ENCODE measurements around the gene CAMTA1. TPM values are rescaled to one million over a fixed set of nuclear protein-coding genes. Genes with fewer than 3 reads are reported as not detected.

The CAMTA1 gene
- total and polyA plus RNA-seq, 8 donors: 42.8 to 213 (median 118) TPM

- DNase-seq: no peak
- TF ChIP-seq POLR2A (IDR thresholded peaks at IDR 0.05): no peak
- no peak for TF ChIP-seq EP300 (IDR thresholded peaks at IDR 0.05)
- no peak for TF ChIP-seq POLR2AphosphoS5 (IDR thresholded peaks at IDR 0.05)
- TF ChIP-seq CTCF (IDR thresholded peaks at IDR 0.05): no peak
- intact Hi-C loops (cut with DNase I; ENCODE audit: low total_unique reads): no loop called here
- 44 to 69% (median 59%) methylated on average over 3 to 4 of the region's 4 CpGs for WGBS, 5 donors
- Histone ChIP-seq H3K36me3 (no peaks in the 10 kb centered on the region), H3K9me3 (no peaks in the 10 kb centered on the region), H3K27ac (no peak overlapping the region), H3K4me1 (peaks cover 0 to 4% (median 2%) of the 10 kb centered on the region in 4 donors), H3K27me3 (peaks cover 0 to 16% (median 0%) of the 10 kb centered on the region in 3 donors), H3K4me3 (no peak overlapping the region)
Measured at GRCh38 chr1:7229186-7229585, 443.9 kb downstream of the CAMTA1 start.

GRCh38 chr1:7229696-7230631 lies 444.7 kb downstream of the CAMTA1 start:
- WGBS, 5 donors: 73 to 86% (median 84%) methylated on average over 16 to 20 of the region's 20 CpGs
- H3K27ac ChIP-seq: no peak overlapping the region
- TF ChIP-seq EP300 (IDR thresholded peaks at IDR 0.05) (no peak), CTCF (IDR thresholded peaks at IDR 0.05) (no peak), POLR2AphosphoS5 (IDR thresholded peaks at IDR 0.05) (no peak)
- H3K27me3 ChIP-seq: peaks cover 0 to 16% (median 0%) of the 10 kb centered on the region in 3 donors
- no peak for DNase-seq
- H3K36me3 ChIP-seq: no peaks in the 10 kb centered on the region
- intact Hi-C loops (cut with DNase I; ENCODE audit: low total_unique reads): no loop called here
- H3K9me3 ChIP-seq: no peaks in the 10 kb centered on the region
- peaks cover 0 to 8% (median 2%) of the 10 kb centered on the region in 4 donors for H3K4me1 ChIP-seq
- no peak overlapping the region for H3K4me3 ChIP-seq

- intact Hi-C loops (cut with DNase I; ENCODE audit: low total_unique reads): no loop called here
- WGBS, 5 donors: 87 to 92% (median 92%) methylated on average over 15 of the region's 15 CpGs
Measured at GRCh38 chr1:7232441-7233236, 447.4 kb downstream of the CAMTA1 start.

More at GRCh38 chr1:7232441-7233236, 447.4 kb downstream of the CAMTA1 start:
- peaks cover 0 to 10% (median 0%) of the 10 kb centered on the region in 3 donors for H3K27me3 ChIP-seq
- peaks cover 0 to 8% (median 2%) of the 10 kb centered on the region in 4 donors for H3K4me1 ChIP-seq
- H3K4me3 ChIP-seq: no peak overlapping the region
- no peaks in the 10 kb centered on the region for H3K9me3 ChIP-seq
- H3K27ac ChIP-seq: no peak overlapping the region
- TF ChIP-seq POLR2AphosphoS5 (IDR thresholded peaks at IDR 0.05) (no peak), EP300 (IDR thresholded peaks at IDR 0.05) (no peak), CTCF (IDR thresholded peaks at IDR 0.05) (no peak), POLR2A (IDR thresholded peaks at IDR 0.05) (no peak)
- DNase-seq: no peak
- H3K36me3 ChIP-seq: no peaks in the 10 kb centered on the region

All from stomach (tissue), 9 donors.